ENCODE data around the gene PTPRJ.

DNA sequence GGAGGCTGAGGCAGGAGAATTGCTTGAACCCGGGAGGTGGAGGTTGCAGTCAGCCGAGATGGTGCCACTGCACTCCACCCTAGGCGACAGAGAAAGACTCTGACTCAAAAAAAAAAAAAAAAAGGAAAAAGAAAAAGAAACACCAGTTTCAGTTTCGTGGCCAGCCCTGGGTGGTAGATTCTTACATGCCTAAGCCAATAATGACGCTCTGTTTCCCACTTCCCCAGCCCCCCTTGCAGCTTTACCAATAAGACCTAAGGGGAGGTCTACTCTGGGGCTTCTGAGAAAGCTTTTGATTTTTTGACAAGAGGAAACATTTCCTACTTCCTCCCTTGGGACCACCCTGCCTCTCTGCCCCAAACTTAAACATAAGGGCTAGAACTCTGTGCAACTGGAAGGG is 30.0 kb upstream of the PTPRJ start:
- TF ChIP-seq POLR2AphosphoS5 (IDR thresholded peaks at IDR 0.05; ENCODE audit: insufficient read depth in 1 of 2, low read depth in 1 of 2) (no peak), POLR2A (IDR thresholded peaks at IDR 0.05) (no peak)
- TF ChIP-seq, protein P1, sequence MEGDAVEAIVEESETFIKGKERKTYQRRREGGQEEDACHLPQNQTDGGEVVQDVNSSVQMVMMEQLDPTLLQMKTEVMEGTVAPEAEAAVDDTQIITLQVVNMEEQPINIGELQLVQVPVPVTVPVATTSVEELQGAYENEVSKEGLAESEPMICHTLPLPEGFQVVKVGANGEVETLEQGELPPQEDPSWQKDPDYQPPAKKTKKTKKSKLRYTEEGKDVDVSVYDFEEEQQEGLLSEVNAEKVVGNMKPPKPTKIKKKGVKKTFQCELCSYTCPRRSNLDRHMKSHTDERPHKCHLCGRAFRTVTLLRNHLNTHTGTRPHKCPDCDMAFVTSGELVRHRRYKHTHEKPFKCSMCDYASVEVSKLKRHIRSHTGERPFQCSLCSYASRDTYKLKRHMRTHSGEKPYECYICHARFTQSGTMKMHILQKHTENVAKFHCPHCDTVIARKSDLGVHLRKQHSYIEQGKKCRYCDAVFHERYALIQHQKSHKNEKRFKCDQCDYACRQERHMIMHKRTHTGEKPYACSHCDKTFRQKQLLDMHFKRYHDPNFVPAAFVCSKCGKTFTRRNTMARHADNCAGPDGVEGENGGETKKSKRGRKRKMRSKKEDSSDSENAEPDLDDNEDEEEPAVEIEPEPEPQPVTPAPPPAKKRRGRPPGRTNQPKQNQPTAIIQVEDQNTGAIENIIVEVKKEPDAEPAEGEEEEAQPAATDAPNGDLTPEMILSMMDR (IDR thresholded peaks at IDR 0.05): no peak

Data from vagina (tissue), 2 donors.